H1 (cell line): ENCODE data around the gene TMEM212.
"Not testable (repeated sequence)": the region's sequence is repeated elsewhere in the genome, so short reads cannot be mapped to it uniquely, and the experiment has no call there.

Source experiments
- ATF3 ChIP-seq: IDR thresholded peaks from 2 replicates; pipeline ENCODE4 v1.6.1; 2011; ENCODE audit warnings: low read depth, mild to moderate bottlenecking, low read length; ENCODE audit not compliant: insufficient read depth
- EP300 ChIP-seq, 2 experiments: IDR thresholded peaks; 1 replicate in 1 of 2; 2 replicates in 1 of 2; pipeline ENCODE4 v1.6.1; 2011 to 2012; ENCODE audit warnings: low read depth in 2 of 2, low read length in 2 of 2, mild to moderate bottlenecking in 2 of 2, borderline replicate concordance in 1 of 2, inconsistent platforms in 1 of 2, moderate library complexity in 1 of 2
- EZH2 ChIP-seq: fragments of 200-600 bp; sonication (generic); IDR thresholded peaks from 2 replicates; pipeline ENCODE4 v1.7.1; 2012; ENCODE audit warnings: low read depth, mild to moderate bottlenecking, moderate library complexity, low read length, inconsistent platforms; ENCODE audit not compliant: severe bottlenecking
- HDAC6 ChIP-seq: IDR thresholded peaks from one replicate; pipeline ENCODE4 v1.7.1; 2012; ENCODE audit warnings: low read depth, mild to moderate bottlenecking, inconsistent platforms, low read length, moderate library complexity
- POLR2A ChIP-seq, 2 experiments: IDR thresholded peaks; 1 replicate in 1 of 2; 2 replicates in 1 of 2; pipeline ENCODE4 v1.6.1; 2011; ENCODE audit warnings: low read depth in 2 of 2, low read length in 2 of 2, mild to moderate bottlenecking in 2 of 2; ENCODE audit errors: control extremely low read depth in 1 of 2
- TAF1 ChIP-seq: IDR thresholded peaks from 2 replicates; pipeline ENCODE4 v1.6.1; 2011; ENCODE audit warnings: mild to moderate bottlenecking, low read depth, low read length
- TF ChIP-seq, protein P1 (sequence below), 3 experiments: IDR thresholded peaks; 1 replicate in 2 of 3; 2 replicates in 1 of 3; pipeline versions ENCODE4 v1.5.1 to v1.6.1; 2011; ENCODE audit warnings: low read length in 3 of 3, mild to moderate bottlenecking in 3 of 3, inconsistent platforms in 2 of 3, low read depth in 1 of 3, moderate library complexity in 1 of 3; ENCODE audit not compliant: insufficient read depth in 1 of 3; ENCODE audit errors: control extremely low read depth in 1 of 3

GRCh38 chr3:171906503-171906902, 63.4 kb downstream of the TMEM212 start:
- not testable (repeated sequence) for TF ChIP-seq ATF3; EP300 (IDR thresholded peaks at IDR 0.05; ENCODE audit: borderline replicate concordance in 1 of 2, low read depth in 2 of 2, low read length in 2 of 2); POLR2A (IDR thresholded peaks at IDR 0.05; ENCODE audit: control extremely low read depth in 1 of 2, low read depth in 2 of 2, low read length in 2 of 2); TAF1; HDAC6; EZH2
- TF ChIP-seq, protein P1, sequence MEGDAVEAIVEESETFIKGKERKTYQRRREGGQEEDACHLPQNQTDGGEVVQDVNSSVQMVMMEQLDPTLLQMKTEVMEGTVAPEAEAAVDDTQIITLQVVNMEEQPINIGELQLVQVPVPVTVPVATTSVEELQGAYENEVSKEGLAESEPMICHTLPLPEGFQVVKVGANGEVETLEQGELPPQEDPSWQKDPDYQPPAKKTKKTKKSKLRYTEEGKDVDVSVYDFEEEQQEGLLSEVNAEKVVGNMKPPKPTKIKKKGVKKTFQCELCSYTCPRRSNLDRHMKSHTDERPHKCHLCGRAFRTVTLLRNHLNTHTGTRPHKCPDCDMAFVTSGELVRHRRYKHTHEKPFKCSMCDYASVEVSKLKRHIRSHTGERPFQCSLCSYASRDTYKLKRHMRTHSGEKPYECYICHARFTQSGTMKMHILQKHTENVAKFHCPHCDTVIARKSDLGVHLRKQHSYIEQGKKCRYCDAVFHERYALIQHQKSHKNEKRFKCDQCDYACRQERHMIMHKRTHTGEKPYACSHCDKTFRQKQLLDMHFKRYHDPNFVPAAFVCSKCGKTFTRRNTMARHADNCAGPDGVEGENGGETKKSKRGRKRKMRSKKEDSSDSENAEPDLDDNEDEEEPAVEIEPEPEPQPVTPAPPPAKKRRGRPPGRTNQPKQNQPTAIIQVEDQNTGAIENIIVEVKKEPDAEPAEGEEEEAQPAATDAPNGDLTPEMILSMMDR (IDR thresholded peaks at IDR 0.05; ENCODE audit: control extremely low read depth in 1 of 3, insufficient read depth in 1 of 3, low read depth in 1 of 3, low read length in 3 of 3): not testable (repeated sequence)
